Measurements from ENCODE around the gene ASCL1.

The ASCL1 gene

DNA sequence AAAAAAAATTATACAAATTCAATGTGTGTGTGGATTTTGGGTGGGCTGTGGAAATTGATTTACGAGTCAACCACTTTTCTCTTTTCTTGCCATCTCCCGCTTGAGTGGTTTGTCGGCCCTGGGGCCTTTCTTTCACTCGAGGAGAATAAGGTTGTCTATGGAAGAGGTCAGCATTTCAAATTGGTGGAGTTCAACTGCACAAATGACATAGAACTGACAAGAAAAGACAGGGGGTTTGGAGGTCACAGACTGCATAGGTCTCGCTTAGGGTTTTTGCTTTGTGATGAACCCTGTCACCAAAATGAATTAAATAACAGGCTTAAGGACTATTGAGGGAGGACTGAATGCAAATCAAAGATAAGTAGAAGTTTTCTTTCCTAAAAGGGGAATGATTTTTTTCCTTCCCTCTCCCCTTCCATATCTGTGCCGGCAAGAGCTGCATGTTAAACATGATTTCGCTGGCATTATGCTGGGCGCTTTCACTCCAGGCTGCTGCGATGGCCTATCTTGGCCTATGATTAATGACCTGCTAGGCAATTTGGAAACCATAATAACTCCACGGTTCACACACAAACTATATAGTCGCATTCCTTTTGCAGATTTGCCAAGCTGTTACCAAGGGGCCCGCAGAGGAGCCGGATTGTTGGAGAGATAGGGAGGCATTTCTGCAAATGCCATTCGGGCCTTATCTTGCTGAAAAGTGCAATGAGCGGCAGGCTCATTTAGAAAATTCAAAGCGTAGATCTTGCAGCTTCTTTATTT, 20.7 kb downstream of the ASCL1 start:
- intact Hi-C loops (cut with micrococcal nuclease), result no loop called here
- no peaks in the 10 kb centered on the region for H3K36me3 Mint-ChIP-seq (ENCODE audit: low read depth)
- no peak overlapping the region for H3K27ac Mint-ChIP-seq
- no peak overlapping the region for H3K4me3 Mint-ChIP-seq
- no peaks in the 10 kb centered on the region for H3K4me1 Mint-ChIP-seq (ENCODE audit: low read depth)
- no peaks in the 10 kb centered on the region for H3K27me3 Mint-ChIP-seq
- peaks cover 11% of the 10 kb centered on the region for H3K9me3 Mint-ChIP-seq

DNA sequence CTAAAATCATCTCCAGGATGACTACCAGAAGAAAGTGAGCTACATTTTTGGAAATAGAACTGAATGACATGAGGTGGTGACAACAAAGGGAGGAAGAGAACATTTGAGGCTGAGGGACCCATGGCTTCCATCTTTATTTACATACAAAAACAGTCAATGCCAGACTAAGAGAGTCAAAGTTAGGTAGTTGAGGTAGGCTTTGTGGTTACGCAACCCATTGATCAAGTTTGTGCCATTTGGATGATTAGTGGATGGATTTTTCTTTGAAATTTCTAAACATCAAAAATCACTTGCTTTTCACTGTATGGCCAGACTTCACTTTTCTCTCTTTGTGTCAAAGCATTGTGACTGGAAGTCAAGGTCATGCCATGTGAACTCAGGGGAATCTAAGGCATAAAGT, 22.9 kb downstream of the ASCL1 start:
- H3K9me3 Mint-ChIP-seq, result no peaks in the 10 kb centered on the region
- H3K36me3 Mint-ChIP-seq (ENCODE audit: low read depth), result no peaks in the 10 kb centered on the region
- H3K27me3 Mint-ChIP-seq, result no peaks in the 10 kb centered on the region

DNA sequence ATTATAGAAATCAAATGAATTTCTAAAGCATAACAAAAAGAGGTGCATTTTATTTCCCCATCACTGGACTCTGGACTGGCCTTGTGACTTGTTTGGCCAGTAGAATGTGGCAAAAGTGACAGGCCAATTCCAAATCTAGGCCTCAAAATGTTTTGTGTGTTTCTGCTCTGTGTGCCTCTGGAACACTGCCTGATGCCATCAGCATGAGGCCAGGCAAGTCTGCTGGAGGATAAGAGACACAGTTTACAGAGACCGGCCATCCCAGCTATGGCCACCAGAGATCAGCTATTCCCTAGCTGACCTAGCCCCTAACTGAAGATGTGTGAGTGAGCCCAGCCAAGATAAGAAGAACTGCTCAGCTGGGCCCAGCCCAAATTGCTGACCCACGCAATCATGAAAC, 32.9 kb downstream of the ASCL1 start:
- Mint-ChIP-seq H3K4me1 (ENCODE audit: low read depth) (no peaks in the 10 kb centered on the region), H3K4me3 (no peak overlapping the region), H3K36me3 (ENCODE audit: low read depth) (no peaks in the 10 kb centered on the region)

More for the DNA sequence above, 22.9 kb downstream of the ASCL1 start:
- H3K27ac Mint-ChIP-seq, result no peak overlapping the region
- no peaks in the 10 kb centered on the region for H3K4me1 Mint-ChIP-seq (ENCODE audit: low read depth)
- intact Hi-C loops (cut with micrococcal nuclease), result no loop called here
- H3K4me3 Mint-ChIP-seq, result no peak overlapping the region

DNA sequence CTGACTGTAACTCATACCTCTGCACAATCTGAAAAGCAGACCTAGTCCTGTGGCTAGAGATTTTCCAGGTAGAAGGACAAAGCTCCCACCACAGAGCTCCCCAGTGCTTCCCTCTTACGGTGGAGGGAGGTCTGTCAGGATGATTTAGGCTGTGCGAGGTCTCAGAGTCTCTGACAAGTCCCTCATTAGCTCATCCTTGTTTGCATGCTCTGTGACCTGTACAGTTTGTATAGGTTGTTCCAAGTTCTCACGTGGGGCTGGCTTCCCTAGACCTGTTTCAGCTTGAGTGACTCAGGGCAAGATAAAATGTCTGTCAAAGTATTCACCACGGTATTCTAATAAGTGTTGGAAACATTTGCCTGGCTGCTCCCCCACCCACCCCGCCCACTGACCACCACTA, 34.8 kb downstream of the ASCL1 start:
- no peaks in the 10 kb centered on the region for H3K36me3 Mint-ChIP-seq (ENCODE audit: low read depth)
- no peaks in the 10 kb centered on the region for H3K27me3 Mint-ChIP-seq
- H3K27ac Mint-ChIP-seq, result no peak overlapping the region
- intact Hi-C loops (cut with micrococcal nuclease), result no loop called here
- peaks cover 9% of the 10 kb centered on the region for H3K9me3 Mint-ChIP-seq
- H3K4me3 Mint-ChIP-seq, result no peak overlapping the region
- H3K4me1 Mint-ChIP-seq (ENCODE audit: low read depth), result no peaks in the 10 kb centered on the region

More for the DNA sequence above, 32.9 kb downstream of the ASCL1 start:
- no peaks in the 10 kb centered on the region for H3K9me3 Mint-ChIP-seq
- H3K27me3 Mint-ChIP-seq, result no peaks in the 10 kb centered on the region
- intact Hi-C loops (cut with micrococcal nuclease), result no loop called here
- H3K27ac Mint-ChIP-seq, result no peak overlapping the region

DNA sequence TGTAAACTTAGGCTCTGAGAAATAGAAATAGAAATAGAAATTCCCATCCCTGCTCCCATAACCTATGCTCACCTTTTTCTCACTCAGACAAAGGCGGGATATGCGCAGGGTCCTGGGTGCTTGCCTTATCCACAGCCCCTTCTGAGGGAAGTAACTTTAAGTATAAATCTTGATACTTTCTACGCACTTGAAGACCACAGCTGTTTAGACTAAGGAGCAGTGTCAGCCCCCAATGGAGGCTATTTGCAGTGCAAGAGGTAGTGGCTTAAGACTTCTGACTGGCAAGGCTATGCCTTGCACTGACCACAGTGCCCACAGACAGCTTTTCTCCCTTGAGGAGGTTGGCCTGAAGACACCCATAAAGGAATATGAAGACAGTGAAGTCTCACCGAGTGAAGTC, 35.2 kb downstream of the ASCL1 start:
- H3K36me3 Mint-ChIP-seq (ENCODE audit: low read depth), result no peaks in the 10 kb centered on the region
- H3K4me3 Mint-ChIP-seq, result no peak overlapping the region
- intact Hi-C loops (cut with micrococcal nuclease), result no loop called here
- no peaks in the 10 kb centered on the region for H3K27me3 Mint-ChIP-seq
- no peaks in the 10 kb centered on the region for H3K4me1 Mint-ChIP-seq (ENCODE audit: low read depth)
- no peak overlapping the region for H3K27ac Mint-ChIP-seq
- peaks cover 14% of the 10 kb centered on the region for H3K9me3 Mint-ChIP-seq

DNA sequence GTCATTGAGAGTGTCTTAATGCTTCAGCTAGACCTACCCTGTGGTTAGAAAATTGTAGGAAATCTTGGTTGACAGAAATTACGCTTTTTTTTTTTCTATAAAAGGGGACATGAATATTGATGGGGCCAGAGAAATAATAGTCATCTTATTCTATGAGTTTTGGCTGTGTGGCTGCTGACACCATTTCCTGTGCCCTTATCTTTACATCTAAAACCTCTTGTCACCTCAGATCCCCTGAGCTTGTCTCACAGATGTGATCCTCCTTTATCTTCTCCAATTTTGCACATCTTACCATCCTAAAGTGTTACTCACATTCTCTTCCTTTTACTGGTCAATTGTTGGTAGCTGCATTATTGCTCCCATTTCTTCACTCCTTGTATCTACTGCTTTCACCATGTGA, 36.1 kb downstream of the ASCL1 start:
- Mint-ChIP-seq H3K27ac (no peak overlapping the region), H3K4me1 (ENCODE audit: low read depth) (no peaks in the 10 kb centered on the region), H3K9me3 (peaks cover 21% of the 10 kb centered on the region), H3K4me3 (no peak overlapping the region), H3K36me3 (ENCODE audit: low read depth) (no peaks in the 10 kb centered on the region), H3K27me3 (no peaks in the 10 kb centered on the region)
- intact Hi-C loops (cut with micrococcal nuclease), result no loop called here

DNA sequence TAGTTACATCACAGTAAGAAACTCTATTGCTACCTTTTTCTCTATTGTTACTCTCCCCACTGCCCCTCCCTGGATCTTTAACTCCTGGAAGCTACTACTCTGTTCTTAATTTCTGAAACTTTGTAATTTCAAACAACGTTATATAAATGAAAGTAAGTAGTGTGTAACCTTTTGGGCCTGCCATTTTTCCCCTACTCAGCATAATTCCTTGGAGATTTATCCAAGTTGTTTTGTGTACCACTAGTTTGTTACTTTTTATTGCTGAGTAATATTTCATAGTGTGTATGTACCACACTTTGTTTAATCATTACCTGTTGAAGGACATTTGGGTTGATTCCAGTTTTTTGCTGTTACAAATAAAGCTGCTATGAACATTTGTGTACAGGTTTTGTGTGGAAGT, 37.9 kb downstream of the ASCL1 start:
- H3K4me1 Mint-ChIP-seq (ENCODE audit: low read depth), result no peaks in the 10 kb centered on the region
- intact Hi-C loops (cut with micrococcal nuclease), result no loop called here
- H3K4me3 Mint-ChIP-seq, result no peak overlapping the region
- H3K27me3 Mint-ChIP-seq, result no peaks in the 10 kb centered on the region
- peaks cover 30% of the 10 kb centered on the region for H3K9me3 Mint-ChIP-seq
- H3K27ac Mint-ChIP-seq, result no peak overlapping the region
- H3K36me3 Mint-ChIP-seq (ENCODE audit: low read depth), result no peaks in the 10 kb centered on the region

All from dendritic cell treated with granulocyte-macrophage colony-stimulating factor and Interleukin-4, amounts not matched to agents 40 ng/mL and 50 ng/mL, for 4 days (primary cell).